Thoracic aorta (tissue), 2 donors: Measurements from ENCODE around the gene PRSS2. TPM values are rescaled to one million over a fixed set of nuclear protein-coding genes. Genes with fewer than 3 reads are reported as not detected.
"Not testable (repeated sequence)": the region's sequence is repeated elsewhere in the genome, so short reads cannot be mapped to it uniquely, and the experiment has no call there.

Experiments
- ATAC-seq: fragments of 150-250 bp; one replicate; pipeline ENCODE4 v1.8.0; 2017; ENCODE audit warnings: low read depth; ENCODE audit not compliant: insufficient number of reproducible peaks, low FRiP score
- DNase-seq: peaks from one replicate; pipeline ENCODE4 v3.0.0-alpha.2; 2020; ENCODE audit warnings: low spot score
- H3K27ac ChIP-seq, 2 donors: fragments of 200-600 bp; sonication (generic); 1 replicate in 1 of 2; 2 replicates in 1 of 2; pipeline ENCODE4 v1.5.1; 2016; ENCODE audit warnings: mild to moderate bottlenecking in 2 of 2, moderate library complexity in 2 of 2
- H3K27me3 ChIP-seq: fragments of 200-600 bp; sonication (generic); replicated peaks from 2 replicates; pipeline ENCODE4 v1.6.0; 2016; ENCODE audit warnings: mild to moderate bottlenecking; ENCODE audit not compliant: insufficient read depth
- H3K36me3 ChIP-seq: fragments of 200-600 bp; sonication (generic); one replicate; pipeline ENCODE4 v1.5.1; 2016
- H3K4me1 ChIP-seq, 2 donors: fragments of 200-600 bp; sonication (generic); 1 replicate in 1 of 2; 2 replicates in 1 of 2; pipeline versions ENCODE4 v1.5.1 to v1.6.0; 2016; ENCODE audit warnings: low read depth in 2 of 2, mild to moderate bottlenecking in 1 of 2; ENCODE audit not compliant: control insufficient read depth in 1 of 2
- H3K4me3 ChIP-seq: fragments of 200-600 bp; sonication (generic); 2 replicates; pipeline ENCODE4 v1.5.1; 2016; ENCODE audit warnings: mild to moderate bottlenecking
- H3K9me3 ChIP-seq: fragments of 200-600 bp; sonication (generic); 2 replicates; pipeline ENCODE4 v1.5.1; 2016
- CTCF ChIP-seq: fragments of 200-600 bp; sonication (generic); IDR thresholded peaks from one replicate; pipeline ENCODE4 v1.5.1; 2019; ENCODE audit warnings: antibody characterized with exemption
- total RNA-seq, 2 donors: library from RNA; depleted of rRNA; stranded (reverse); fragments of >200 nt; gene quantifications; one replicate each; pipeline versions ENCODE4 v1.1.0 to v1.2.3, GENCODE V29; 2016

Gene PRSS2
- total RNA-seq, 2 donors from 2014 or later = 6.1 to 15.4 TPM

GRCh38 chr7:142740786-142741185 is 30.0 kb upstream of the PRSS2 start:
- Histone ChIP-seq H3K27ac (no peak overlapping the region), H3K4me3 (no peak overlapping the region), H3K9me3 (no peaks in the 10 kb centered on the region), H3K27me3 (no peaks in the 10 kb centered on the region), H3K36me3 (no peaks in the 10 kb centered on the region), H3K4me1 (peaks cover 13 to 29% of the 10 kb centered on the region in 2 donors)
- TF ChIP-seq CTCF = no peak
- ATAC-seq = peak; percentile 34
- DNase-seq = no peak

- not testable (repeated sequence) for H3K27me3 ChIP-seq, H3K36me3 ChIP-seq, ATAC-seq, DNase-seq, H3K9me3 ChIP-seq, H3K4me3 ChIP-seq
- Histone ChIP-seq H3K4me1 (peaks cover 13 to 29% of the 10 kb centered on the region in 2 donors), H3K27ac (peak overlapping the region; percentile 20 to 29)
Observed at GRCh38 chr7:142741932-142742331, 28.8 kb upstream of the PRSS2 start.

GRCh38 chr7:142745091-142745635 is 25.6 kb upstream of the PRSS2 start:
- H3K27ac ChIP-seq = no peak overlapping the region
- no peaks in the 10 kb centered on the region for H3K27me3 ChIP-seq
- no peaks in the 10 kb centered on the region for H3K9me3 ChIP-seq
- peaks cover 13 to 22% of the 10 kb centered on the region in 2 donors for H3K4me1 ChIP-seq
- H3K4me3 ChIP-seq = no peak overlapping the region
- no peaks in the 10 kb centered on the region for H3K36me3 ChIP-seq
- ATAC-seq = no peak
- no peak for DNase-seq
- TF ChIP-seq CTCF = no peak

- H3K27ac ChIP-seq = no peak overlapping the region
- DNase-seq = no peak
- no peak overlapping the region for H3K4me3 ChIP-seq
- ATAC-seq = no peak
- H3K36me3 ChIP-seq = no peaks in the 10 kb centered on the region
- H3K9me3 ChIP-seq = no peaks in the 10 kb centered on the region
- TF ChIP-seq CTCF = no peak
- peaks cover 13 to 19% of the 10 kb centered on the region in 2 donors for H3K4me1 ChIP-seq
- no peaks in the 10 kb centered on the region for H3K27me3 ChIP-seq
Observed at GRCh38 chr7:142745745-142746144, 25.0 kb upstream of the PRSS2 start.

GRCh38 chr7:142746264-142746663 is 24.5 kb upstream of the PRSS2 start:
- H3K27ac ChIP-seq = no peak overlapping the region
- no peaks in the 10 kb centered on the region for H3K9me3 ChIP-seq
- no peak for TF ChIP-seq CTCF
- H3K4me1 ChIP-seq = peaks cover 12 to 13% of the 10 kb centered on the region in 2 donors
- no peaks in the 10 kb centered on the region for H3K27me3 ChIP-seq
- no peak for DNase-seq
- H3K4me3 ChIP-seq = no peak overlapping the region
- H3K36me3 ChIP-seq = no peaks in the 10 kb centered on the region
- ATAC-seq = no peak

GRCh38 chr7:142748410-142748809 is 22.4 kb upstream of the PRSS2 start:
- ATAC-seq, H3K27ac ChIP-seq, H3K36me3 ChIP-seq, H3K4me3 ChIP-seq, H3K27me3 ChIP-seq, DNase-seq, H3K4me1 ChIP-seq, H3K9me3 ChIP-seq: not testable (repeated sequence)
